ENCODE results near the gene PIGZ. TPM values are rescaled to one million over a fixed set of nuclear protein-coding genes. Genes with fewer than 3 reads are reported as not detected.

PIGZ gene
- total and polyA plus RNA-seq, 10 donors, result 2.0 to 5.1 (median 2.5) TPM

DNA sequence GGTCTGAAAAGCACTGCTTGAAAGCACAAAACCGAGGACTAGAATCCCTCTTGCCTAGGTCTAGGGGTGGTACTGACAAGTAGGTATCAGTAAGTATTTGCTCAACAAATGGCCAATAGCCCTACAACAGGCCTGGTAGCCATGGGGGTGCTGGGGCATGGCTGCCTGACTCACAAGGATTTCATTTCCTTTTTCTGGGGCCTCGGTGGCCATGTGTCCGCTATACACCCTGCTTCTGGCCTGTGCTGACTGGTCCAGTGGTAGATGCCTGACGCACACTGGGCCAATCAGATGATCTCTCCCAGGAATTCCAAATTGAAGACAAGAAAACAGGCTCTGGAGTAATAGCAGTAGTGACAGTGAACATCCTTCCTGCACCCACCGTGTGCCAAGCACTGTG, 31.6 kb upstream of the PIGZ start:
- Histone ChIP-seq H3K4me3 (no peak overlapping the region), H3K27me3 (replicated peaks in 1 of 7) (peaks cover 0 to 16% (median 0%) of the 10 kb centered on the region in 7 donors), H3K27ac (no peak overlapping the region), H3K9me3 (no peaks in the 10 kb centered on the region), H3K36me3 (no peaks in the 10 kb centered on the region), H3K4me1 (peaks cover 0 to 21% (median 17%) of the 10 kb centered on the region in 6 donors)
- TF ChIP-seq CTCF (IDR thresholded peaks at IDR 0.05 in 8 of 11, conservative IDR thresholded peaks at IDR 0.05 in 3 of 11), result no peak
- DNase-seq, result peak; percentile 38
- 76 to 89% (median 78%) methylated on average over 4 to 5 of the region's 5 CpGs for WGBS, 5 donors
- intact Hi-C loops (cut with DNase I; ENCODE audit: low total_unique reads), result no loop called here

DNA sequence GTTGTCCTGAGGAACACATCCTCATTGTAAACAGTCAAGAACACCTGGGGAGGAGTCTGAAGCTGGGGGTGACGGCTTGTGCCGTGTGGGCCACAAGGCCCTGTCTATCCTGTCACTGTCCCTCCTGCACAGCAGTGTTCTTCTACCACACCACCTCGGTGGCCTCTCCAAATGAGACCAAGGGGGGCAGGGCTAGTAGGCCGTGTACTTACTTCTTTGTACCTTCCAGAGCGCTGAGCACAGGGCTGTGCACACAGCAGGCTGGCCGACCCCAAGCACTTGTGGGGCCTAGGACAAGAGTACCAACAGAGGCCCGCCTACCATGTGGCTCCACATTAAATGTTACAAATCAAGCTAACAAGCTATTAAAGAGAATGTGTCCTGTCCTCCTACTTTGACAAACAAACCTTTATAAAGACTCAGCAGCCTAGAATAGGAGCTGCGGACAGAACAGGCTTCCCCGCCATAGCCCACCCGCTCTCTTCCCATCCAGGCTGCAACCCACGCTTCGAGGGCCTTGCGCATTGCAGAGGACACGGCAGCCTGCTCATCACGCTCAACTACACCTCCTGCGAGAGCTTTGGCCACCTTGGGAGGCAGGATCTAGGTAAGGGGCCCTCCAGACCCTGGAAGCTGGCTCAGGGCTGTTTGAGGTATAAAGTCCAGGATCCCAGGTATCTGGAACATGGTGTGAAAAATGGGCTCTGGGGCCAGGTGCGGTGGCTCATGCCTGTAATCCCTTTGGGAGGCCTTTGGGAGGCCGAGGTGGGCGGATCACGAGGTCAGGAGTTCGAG, 30.5 kb upstream of the PIGZ start:
- Histone ChIP-seq H3K4me3 (no peak overlapping the region), H3K9me3 (no peaks in the 10 kb centered on the region), H3K36me3 (no peaks in the 10 kb centered on the region), H3K27me3 (replicated peaks in 1 of 7) (peaks cover 0 to 8% (median 0%) of the 10 kb centered on the region in 7 donors), H3K4me1 (peaks cover 0 to 18% (median 16%) of the 10 kb centered on the region in 6 donors), H3K27ac (no peak overlapping the region)
- intact Hi-C loops (cut with DNase I; ENCODE audit: low total_unique reads), result no loop called here
- peak; percentile 49 for DNase-seq
- TF ChIP-seq POLR2A (IDR thresholded peaks at IDR 0.05), result no peak
- no peak for TF ChIP-seq CTCF (IDR thresholded peaks at IDR 0.05 in 8 of 11, conservative IDR thresholded peaks at IDR 0.05 in 3 of 11)
- no peak for TF ChIP-seq POLR2AphosphoS5 (IDR thresholded peaks at IDR 0.05)
- 87 to 94% (median 91%) methylated on average over 17 to 21 of the region's 21 CpGs for WGBS, 5 donors

- H3K4me3 ChIP-seq, result no peak overlapping the region
- no peaks in the 10 kb centered on the region for H3K27me3 ChIP-seq (replicated peaks in 1 of 7)
- no peaks in the 10 kb centered on the region for H3K36me3 ChIP-seq
- H3K9me3 ChIP-seq, result no peaks in the 10 kb centered on the region
- intact Hi-C loops (cut with DNase I; ENCODE audit: low total_unique reads), result no loop called here
- H3K4me1 ChIP-seq, result peaks cover 0 to 7% (median 4%) of the 10 kb centered on the region in 6 donors
- H3K27ac ChIP-seq, result no peak overlapping the region
- 92 to 98% (median 96%) methylated on average over 13 to 15 of the region's 15 CpGs for WGBS, 5 donors
- peak; percentile 62 for DNase-seq
- TF ChIP-seq POLR2AphosphoS5 (IDR thresholded peaks at IDR 0.05) (no peak), CTCF (IDR thresholded peaks at IDR 0.05 in 8 of 11, conservative IDR thresholded peaks at IDR 0.05 in 3 of 11) (no peak), POLR2A (IDR thresholded peaks at IDR 0.05) (no peak)
Observed at GRCh38 chr3:196997311-196997710, 28.7 kb upstream of the PIGZ start.

DNA sequence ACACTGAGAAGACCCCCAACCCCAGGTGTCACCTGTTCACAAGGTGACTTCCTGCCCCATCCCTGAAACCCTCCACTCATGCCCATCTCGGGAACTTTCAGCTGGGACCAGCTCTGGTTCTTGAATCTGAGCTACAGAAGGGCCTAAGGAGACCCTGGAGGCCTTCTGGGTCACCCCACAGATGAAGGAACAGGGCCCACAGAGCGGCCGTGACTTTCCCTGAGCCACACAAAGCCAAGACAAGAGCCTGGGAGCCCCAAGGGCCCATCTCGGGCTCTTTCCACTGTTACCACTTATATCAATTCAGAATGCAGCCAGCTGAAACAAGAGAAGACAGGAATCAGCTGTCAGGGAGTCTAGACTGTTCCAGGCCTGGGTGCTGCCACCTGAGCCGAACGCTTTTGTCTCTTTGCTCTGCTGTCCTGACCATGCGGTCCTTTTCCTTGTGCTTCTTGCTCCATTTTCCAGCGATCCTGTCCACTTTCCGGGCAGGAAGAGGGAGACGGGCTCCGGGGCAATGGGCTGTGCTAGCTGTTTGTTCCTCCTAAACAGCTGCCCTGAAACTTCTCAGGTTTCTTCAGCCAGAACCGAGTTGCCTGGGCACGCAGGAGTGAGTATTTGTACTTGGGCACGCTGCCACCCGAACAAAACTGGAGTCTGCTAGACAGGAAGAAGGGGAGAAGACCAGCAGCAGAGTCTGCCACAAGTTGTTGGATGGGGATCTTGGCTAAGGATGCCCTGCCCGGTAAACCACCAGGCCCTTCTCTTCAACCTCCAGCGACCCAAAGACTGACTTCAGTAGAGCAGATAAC, 28.0 kb upstream of the PIGZ start:
- WGBS, 5 donors, result 82 to 89% (median 86%) methylated on average over 17 of the region's 17 CpGs
- DNase-seq, result peak; percentile 41

More for the DNA sequence above, 28.0 kb upstream of the PIGZ start:
- Histone ChIP-seq H3K4me3 (no peak overlapping the region), H3K4me1 (peaks cover 0 to under 1% (median 0%) of the 10 kb centered on the region in 6 donors), H3K9me3 (no peaks in the 10 kb centered on the region), H3K27me3 (replicated peaks in 1 of 7) (no peaks in the 10 kb centered on the region), H3K36me3 (no peaks in the 10 kb centered on the region), H3K27ac (no peak overlapping the region)
- no peak for TF ChIP-seq CTCF (IDR thresholded peaks at IDR 0.05 in 8 of 11, conservative IDR thresholded peaks at IDR 0.05 in 3 of 11)
- no peak for TF ChIP-seq POLR2AphosphoS5 (IDR thresholded peaks at IDR 0.05)
- TF ChIP-seq POLR2A (IDR thresholded peaks at IDR 0.05), result no peak
- intact Hi-C loops (cut with DNase I; ENCODE audit: low total_unique reads), result no loop called here
